WI38 (cell line): Measurements from ENCODE around the gene FIG4.
"Not testable (repeated sequence)": the region's sequence is repeated elsewhere in the genome, so short reads cannot be mapped to it uniquely, and the experiment has no call there.

Source experiments
- H3K4me3 ChIP-seq: 2 replicates; pipeline ENCODE4 v1.5.1; 2011; ENCODE audit warnings: low read depth, mild to moderate bottlenecking, control low read depth, low read length
- TF ChIP-seq, protein P1 (sequence below): IDR thresholded peaks from 2 replicates; pipeline ENCODE4 v1.5.1; 2012; ENCODE audit warnings: low read depth, mild to moderate bottlenecking, control low read depth, low read length

FIG4 gene

DNA sequence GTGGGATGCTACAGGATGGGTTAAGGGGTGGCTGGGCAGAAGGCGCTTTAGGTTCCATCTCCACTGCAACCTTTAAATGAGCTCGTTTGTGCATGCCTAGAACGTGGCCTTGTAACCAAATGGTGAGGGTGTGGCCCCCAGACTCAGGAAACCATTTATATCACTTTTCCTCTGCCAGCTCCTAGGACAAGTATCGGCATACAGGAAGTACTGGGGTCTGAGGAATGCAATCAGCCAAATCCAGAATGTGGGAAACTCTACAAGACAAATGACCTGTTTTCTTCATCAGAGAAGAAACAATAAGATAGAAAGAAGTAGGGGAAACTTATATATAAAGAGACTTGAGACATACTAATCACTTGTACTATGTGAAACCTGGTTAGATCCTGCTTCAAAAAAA lies 21.3 kb upstream of the FIG4 start:
- TF ChIP-seq, protein P1, sequence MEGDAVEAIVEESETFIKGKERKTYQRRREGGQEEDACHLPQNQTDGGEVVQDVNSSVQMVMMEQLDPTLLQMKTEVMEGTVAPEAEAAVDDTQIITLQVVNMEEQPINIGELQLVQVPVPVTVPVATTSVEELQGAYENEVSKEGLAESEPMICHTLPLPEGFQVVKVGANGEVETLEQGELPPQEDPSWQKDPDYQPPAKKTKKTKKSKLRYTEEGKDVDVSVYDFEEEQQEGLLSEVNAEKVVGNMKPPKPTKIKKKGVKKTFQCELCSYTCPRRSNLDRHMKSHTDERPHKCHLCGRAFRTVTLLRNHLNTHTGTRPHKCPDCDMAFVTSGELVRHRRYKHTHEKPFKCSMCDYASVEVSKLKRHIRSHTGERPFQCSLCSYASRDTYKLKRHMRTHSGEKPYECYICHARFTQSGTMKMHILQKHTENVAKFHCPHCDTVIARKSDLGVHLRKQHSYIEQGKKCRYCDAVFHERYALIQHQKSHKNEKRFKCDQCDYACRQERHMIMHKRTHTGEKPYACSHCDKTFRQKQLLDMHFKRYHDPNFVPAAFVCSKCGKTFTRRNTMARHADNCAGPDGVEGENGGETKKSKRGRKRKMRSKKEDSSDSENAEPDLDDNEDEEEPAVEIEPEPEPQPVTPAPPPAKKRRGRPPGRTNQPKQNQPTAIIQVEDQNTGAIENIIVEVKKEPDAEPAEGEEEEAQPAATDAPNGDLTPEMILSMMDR: no peak
- no peak overlapping the region for H3K4me3 ChIP-seq

DNA sequence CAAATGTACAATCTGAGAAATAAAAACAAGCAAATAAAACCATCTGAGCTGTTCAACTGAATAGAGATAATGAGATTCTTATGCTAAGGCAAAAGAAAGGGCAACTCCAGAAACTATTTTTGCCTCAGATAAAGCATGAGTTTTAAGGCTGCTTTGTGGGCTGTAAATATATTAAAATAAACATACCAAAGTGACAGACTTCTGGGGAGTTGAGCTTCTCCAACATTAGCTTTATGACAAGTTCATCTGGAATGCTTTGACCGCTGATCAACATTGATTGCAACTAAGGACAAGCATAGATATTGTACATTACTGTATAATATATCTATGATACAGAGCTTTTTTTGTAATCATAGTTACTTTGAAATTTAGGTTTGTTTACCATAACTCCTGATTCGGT lies 19.4 kb upstream of the FIG4 start:
- TF ChIP-seq, protein P1: no peak
- H3K4me3 ChIP-seq: no peak overlapping the region

DNA sequence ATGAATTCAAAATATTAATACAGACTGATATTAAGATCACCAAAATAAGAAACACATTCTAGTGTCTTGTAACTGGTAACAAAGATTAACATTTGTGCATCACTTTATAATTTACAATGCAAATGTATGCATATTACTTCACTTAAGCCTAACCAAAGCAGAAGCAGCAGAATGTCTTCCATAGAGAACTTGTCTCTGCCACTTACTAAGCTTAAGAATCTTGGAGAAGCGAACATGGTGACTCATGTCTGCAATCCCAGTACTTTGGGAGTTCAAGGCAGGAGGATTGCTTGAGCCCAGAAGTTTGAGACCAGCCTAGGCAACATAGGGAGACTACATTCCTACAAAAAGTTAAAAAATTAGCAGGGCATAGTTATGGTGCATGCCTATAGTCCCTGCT lies 18.9 kb upstream of the FIG4 start:
- no peak overlapping the region for H3K4me3 ChIP-seq
- TF ChIP-seq, protein P1: no peak

DNA sequence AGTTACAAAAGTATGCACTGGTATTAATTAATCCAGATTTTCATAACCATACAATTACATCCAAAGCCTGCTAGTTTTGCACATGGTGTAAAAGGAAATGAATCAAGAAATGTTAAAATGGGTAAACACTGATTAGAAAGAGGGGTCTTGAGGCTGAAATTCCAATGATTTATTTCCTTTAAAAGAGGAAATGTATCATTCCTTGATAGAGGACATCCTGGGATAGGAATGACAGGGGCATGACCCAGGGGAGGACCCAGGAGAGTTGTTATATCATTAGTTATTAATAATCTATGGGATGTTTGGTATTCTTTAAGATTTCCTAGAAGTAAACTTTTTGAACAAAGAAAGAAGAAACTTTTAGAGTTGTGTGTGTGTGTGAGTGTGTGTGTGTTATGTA lies 18.3 kb upstream of the FIG4 start:
- TF ChIP-seq, protein P1: no peak
- no peak overlapping the region for H3K4me3 ChIP-seq

DNA sequence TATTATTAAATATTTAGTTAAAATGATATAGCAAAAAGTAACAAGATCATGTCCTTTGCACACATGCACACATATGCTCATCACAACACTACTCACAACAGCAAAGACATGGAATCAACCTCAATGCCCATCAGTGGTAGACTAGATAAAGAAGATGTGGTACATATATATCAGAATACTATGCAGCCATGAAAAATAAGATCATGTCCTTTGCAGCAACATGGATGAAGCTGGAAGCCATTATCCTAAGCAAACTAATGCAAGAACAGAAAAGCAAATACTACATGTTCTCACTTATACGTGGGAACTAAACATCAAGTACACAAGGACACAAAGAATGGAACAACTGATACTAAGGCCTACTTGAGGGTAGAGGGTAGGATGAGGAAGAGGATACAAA lies 14.4 kb upstream of the FIG4 start:
- H3K4me3 ChIP-seq: no peak overlapping the region
- TF ChIP-seq, protein P1: no peak

DNA sequence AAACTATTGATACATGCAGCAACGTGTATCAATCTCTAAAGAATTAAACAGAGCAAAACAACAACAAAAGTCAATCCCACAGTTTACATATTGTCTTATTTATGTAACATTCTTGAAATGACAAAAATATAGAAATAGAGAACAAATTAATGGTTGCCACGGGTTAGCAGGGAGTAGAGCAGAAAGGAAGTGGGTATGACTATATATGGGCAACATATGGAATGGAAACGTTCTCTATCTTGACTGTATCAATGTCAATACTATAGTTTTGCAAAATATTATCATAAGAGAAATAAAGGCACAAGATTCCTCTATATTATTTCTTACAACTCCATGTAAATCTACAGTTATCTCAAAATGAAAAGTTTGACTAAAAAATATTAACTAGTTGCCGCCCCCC lies 12.9 kb upstream of the FIG4 start:
- no peak overlapping the region for H3K4me3 ChIP-seq
- TF ChIP-seq, protein P1: no peak

GRCh38 chr6:109678661-109679505 lies 12.2 kb upstream of the FIG4 start:
- not testable (repeated sequence) for H3K4me3 ChIP-seq
